ENCODE measurements around the gene GABRD.
A peak's percentile ranks its signal among the peaks of the same experiment; 100 is the strongest.

Gene GABRD

GRCh38 chr1:2050793-2051682 is 31.9 kb downstream of the GABRD start:
- DNase-seq: no peak

- no peak for DNase-seq
Measured at GRCh38 chr1:2052054-2052679, 33.0 kb downstream of the GABRD start.

GRCh38 chr1:2052756-2053155 is 33.6 kb downstream of the GABRD start:
- DNase-seq: no peak

GRCh38 chr1:2053217-2053616 is 34.1 kb downstream of the GABRD start:
- no peak for DNase-seq

- no peak for DNase-seq
Measured at GRCh38 chr1:2053784-2054376, 34.7 kb downstream of the GABRD start.

GRCh38 chr1:2054560-2054959 is 35.4 kb downstream of the GABRD start:
- no peak for DNase-seq

GRCh38 chr1:2055911-2056575 is 36.9 kb downstream of the GABRD start:
- DNase-seq: no peak

GRCh38 chr1:2056955-2057590 is 37.9 kb downstream of the GABRD start:
- no peak for DNase-seq

- DNase-seq: no peak
Measured at GRCh38 chr1:2059290-2059953, 40.3 kb downstream of the GABRD start.

- peak in 1 of 56 donors; percentile 19 for DNase-seq
Measured at GRCh38 chr1:2060072-2060471, 40.9 kb downstream of the GABRD start.

- no peak for DNase-seq
Measured at GRCh38 chr1:2060535-2060934, 41.4 kb downstream of the GABRD start.

- DNase-seq: no peak
Measured at GRCh38 chr1:2061065-2061778, 42.1 kb downstream of the GABRD start.

- DNase-seq: no peak
Measured at GRCh38 chr1:2065699-2066098, 46.6 kb downstream of the GABRD start.

GRCh38 chr1:2067393-2067792 is 48.2 kb downstream of the GABRD start:
- no peak for DNase-seq

- DNase-seq: no peak
Measured at GRCh38 chr1:2067981-2068380, 48.8 kb downstream of the GABRD start.

- no peak for DNase-seq
Measured at GRCh38 chr1:2068951-2069350, 49.8 kb downstream of the GABRD start.

GRCh38 chr1:2070016-2070415 is 50.9 kb downstream of the GABRD start:
- DNase-seq: no peak

GRCh38 chr1:2070800-2071530 is 51.8 kb downstream of the GABRD start:
- DNase-seq: no peak

- no peak for DNase-seq
Measured at GRCh38 chr1:2072109-2072806, 53.1 kb downstream of the GABRD start.
